Endothelial cell of umbilical vein (primary cell): ENCODE measurements around the gene DNMT1. TPM values are rescaled to one million over a fixed set of nuclear protein-coding genes. Genes with fewer than 3 reads are reported as not detected.

Experiments
- BruUV-seq: library from RNA; stranded (reverse); fragments of 400-500 nt; replicated peaks from 2 replicates; lab custom pipeline; 2021; lab: Mats Ljungman, UMichigan
- CTCF ChIA-PET: fragments of 300-600, 350-600 bp; sonication (Branson Sonifier 250); formaldehyde crosslinking; loops from one replicate; lab custom pipeline; 2021; ENCODE audit warnings: antibody characterized with exemption, inconsistent platforms; lab: Charles Lee
- POLR2A ChIA-PET: fragments of 300-600, 350-600 bp; sonication (Branson Sonifier 250); formaldehyde crosslinking; loops from one replicate; lab custom pipeline; 2021; ENCODE audit warnings: antibody characterized with exemption, inconsistent platforms; lab: Charles Lee
- DNase-seq: peaks from one replicate; pipeline ENCODE4 v3.0.0-alpha.2; 2011; ENCODE audit warnings: low read depth, low spot score
- FAIRE-seq: peaks from 2 replicates; lab custom pipeline; 2011; peaks lifted over from hg19 to GRCh38; lab: Jason Lieb, UNC
- H2AFZ ChIP-seq: 2 replicates; pipeline ENCODE4 v1.6.0; 2012; ENCODE audit warnings: low read depth, low read length, control low read depth, inconsistent platforms
- H3K27ac ChIP-seq: 2 replicates; pipeline ENCODE4 v1.5.1; 2011; ENCODE audit warnings: low read depth, mild to moderate bottlenecking, control low read depth, low read length, moderate library complexity; ENCODE audit not compliant: insufficient read depth
- H3K27me3 ChIP-seq, 2 experiments: 2 replicates each; pipeline versions ENCODE4 v1.6.0 to v1.6.1; 2011; ENCODE audit warnings: low read length in 2 of 2, mixed read lengths in 1 of 2; ENCODE audit not compliant: control insufficient read depth in 2 of 2, insufficient read depth in 2 of 2
- H3K36me3 ChIP-seq, 2 experiments: 2 replicates in 1 of 2; 3 replicates in 1 of 2; pipeline ENCODE4 v1.5.1; 2011; ENCODE audit warnings: low read length in 2 of 2, mild to moderate bottlenecking in 1 of 2, moderate library complexity in 1 of 2; ENCODE audit not compliant: control insufficient read depth in 2 of 2, insufficient read depth in 2 of 2; ENCODE audit errors: extremely low read depth in 1 of 2
- H3K4me1 ChIP-seq: 3 replicates; pipeline ENCODE4 v1.5.1; 2011; ENCODE audit warnings: mild to moderate bottlenecking, low read length; ENCODE audit not compliant: control insufficient read depth, insufficient read depth; ENCODE audit errors: extremely low read depth
- H3K4me2 ChIP-seq: 2 replicates; pipeline ENCODE4 v1.6.1; 2011; ENCODE audit warnings: low read length, control low read depth, mixed read lengths; ENCODE audit not compliant: insufficient read depth
- H3K4me3 ChIP-seq, 3 experiments: fragments of 200-600 bp in 1 of 3; sonication (generic), shearing (Covaris generic) in 1 of 3; replicated peaks in 1 of 3; 2 replicates each; pipeline ENCODE4 v1.5.1; 2011 to 2016; ENCODE audit warnings: control low read depth in 3 of 3, low read length in 3 of 3, mild to moderate bottlenecking in 2 of 3, inconsistent platforms in 1 of 3, low read depth in 1 of 3, moderate library complexity in 1 of 3; ENCODE audit not compliant: insufficient read depth in 1 of 3
- H3K79me2 ChIP-seq: 2 replicates; pipeline ENCODE4 v1.6.0; 2012; ENCODE audit warnings: low read length, inconsistent platforms; ENCODE audit not compliant: control insufficient read depth, insufficient read depth
- H3K9ac ChIP-seq: replicated peaks from 2 replicates; pipeline ENCODE3; 2011; ENCODE audit warnings: low read length, control low read depth; ENCODE audit not compliant: insufficient read depth; ENCODE audit errors: extremely low read depth
- H3K9me1 ChIP-seq: replicated peaks from 3 replicates; pipeline ENCODE4 v1.6.0; 2011; ENCODE audit warnings: mild to moderate bottlenecking, low read length; ENCODE audit not compliant: control insufficient read depth, insufficient read depth; ENCODE audit errors: extremely low read depth
- H3K9me3 ChIP-seq: replicated peaks from 2 replicates; pipeline ENCODE4 v1.5.1; 2012; ENCODE audit warnings: low read length, inconsistent platforms; ENCODE audit not compliant: control insufficient read depth, insufficient read depth
- H4K20me1 ChIP-seq: replicated peaks from 2 replicates; pipeline ENCODE3; 2011; ENCODE audit warnings: mild to moderate bottlenecking, low read length; ENCODE audit not compliant: control insufficient read depth, insufficient read depth; ENCODE audit errors: extremely low read depth
- EZH2 ChIP-seq: IDR thresholded peaks from 2 replicates; pipeline ENCODE4 v1.6.1; 2012; ENCODE audit warnings: borderline replicate concordance, low read depth, mild to moderate bottlenecking, moderate library complexity, low read length, inconsistent platforms; ENCODE audit not compliant: severe bottlenecking
- FOS ChIP-seq: IDR thresholded peaks from 2 replicates; pipeline ENCODE4 v1.6.1; 2011; ENCODE audit warnings: mild to moderate bottlenecking, low read length, moderate library complexity, borderline replicate concordance; ENCODE audit not compliant: insufficient read depth
- GATA2 ChIP-seq: IDR thresholded peaks from 2 replicates; pipeline ENCODE4 v1.7.0; 2011; ENCODE audit warnings: low read depth, mild to moderate bottlenecking, moderate library complexity, mixed read lengths, low read length; ENCODE audit not compliant: insufficient read length, insufficient read depth
- JUN ChIP-seq: IDR thresholded peaks from 2 replicates; pipeline ENCODE4 v1.6.1; 2011; ENCODE audit warnings: borderline replicate concordance, low read depth; ENCODE audit not compliant: insufficient read length, insufficient read depth
- MYC ChIP-seq: IDR thresholded peaks from one replicate; pipeline ENCODE4 v1.6.1; 2011; ENCODE audit warnings: mild to moderate bottlenecking, low read depth, low read length
- POLR2A ChIP-seq: IDR thresholded peaks from 2 replicates; pipeline ENCODE4 v1.6.1; 2012; ENCODE audit warnings: low read depth, mild to moderate bottlenecking, control low read depth, low read length
- POLR2AphosphoS5 ChIP-seq: IDR thresholded peaks from 2 replicates; pipeline ENCODE4 v1.6.1; 2012; ENCODE audit warnings: low read depth, mild to moderate bottlenecking, control low read depth, low read length, moderate library complexity; ENCODE audit not compliant: insufficient read depth
- dilution Hi-C: fragments of 300-500 bp; cut with MboI; formaldehyde crosslinking; loops from one replicate; pipeline ENCODE4 v1.15.0; 2019; ENCODE audit warnings: low sequenced_read_pairs; ENCODE audit not compliant: extremely low pct_ligation_motif_present
- intact Hi-C: fragments of 100-400 bp; cut with micrococcal nuclease; formaldehyde crosslinking; loops from one replicate; pipeline ENCODE4 v1.10.0; 2022
- polyA plus RNA-seq, 4 experiments: library from polyadenylated mRNA; depleted of rRNA in 3 of 4; stranded (reverse) in 3 of 4; unstranded in 1 of 4; fragments of >200 nt; gene quantifications; 2 replicates each; pipeline versions ENCODE4 v1.2.1 to v1.2.3, GENCODE V29; 2011 to 2012; ENCODE audit warnings: missing spikeins in 1 of 4
- total RNA-seq: library from RNA; stranded (reverse); gene quantifications from 2 replicates; pipeline ENCODE4 v1.2.3, GENCODE V29; 2021
- TF ChIP-seq, protein P1 (sequence below), 2 donors: IDR thresholded peaks; 1 replicate in 1 of 2; 2 replicates in 1 of 2; pipeline ENCODE4 v1.5.1; 2011; ENCODE audit warnings: low read length in 2 of 2, mild to moderate bottlenecking in 2 of 2, moderate library complexity in 2 of 2, control low read depth in 1 of 2, inconsistent platforms in 1 of 2, low read depth in 1 of 2; ENCODE audit not compliant: insufficient read depth in 1 of 2; ENCODE audit errors: extremely low read depth in 1 of 2
- TF ChIP-seq, protein P2 (sequence below): IDR thresholded peaks from 2 replicates; pipeline ENCODE4 v1.6.1; 2011; ENCODE audit not compliant: insufficient read depth, insufficient read length

Gene DNMT1
- total and polyA plus RNA-seq, 2 donors (not counting 3 experiments of a cell fraction or from before 2014, with no cell fraction given): 53.4 to 165 TPM

DNA sequence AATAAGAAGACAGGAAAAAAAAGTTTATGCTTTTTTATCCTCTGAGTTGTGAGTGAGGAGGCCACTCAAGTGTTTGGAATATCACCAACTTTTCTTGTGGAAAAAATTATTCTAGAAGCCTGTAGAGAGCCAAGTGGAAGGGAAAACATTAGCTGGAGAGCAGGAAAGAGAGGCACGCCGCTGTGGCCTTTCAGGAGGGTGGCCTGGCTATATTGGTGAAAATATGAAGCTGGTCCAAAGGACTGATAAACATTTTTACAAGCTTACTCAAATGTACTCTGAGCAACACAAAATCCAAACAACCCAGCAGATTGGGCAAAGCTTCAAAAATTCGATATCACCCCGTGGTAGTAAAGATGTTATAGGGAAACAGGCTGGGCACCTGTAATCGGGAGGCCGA lies 72.7 kb downstream of the DNMT1 start:
- Histone ChIP-seq H3K9ac (no peak overlapping the region), H4K20me1 (no peaks in the 10 kb centered on the region), H3K36me3 (peaks cover 0 to 7% of the 10 kb centered on the region in 2 experiments), H3K4me3 (no peak overlapping the region), H3K27me3 (no peaks in the 10 kb centered on the region), H3K4me1 (peaks cover 11% of the 10 kb centered on the region), H3K4me2 (no peak overlapping the region), H3K9me1 (no peaks in the 10 kb centered on the region), H3K79me2 (peaks cover 18% of the 10 kb centered on the region), H3K9me3 (no peaks in the 10 kb centered on the region), H2AFZ (no peak overlapping the region), H3K27ac (no peak overlapping the region)
- ChIA-PET POLR2A (no interaction called here), CTCF (interaction anchor here (0.9 to 1.8 kb wide), 4 partner anchors 8 to 128 kb away, joined by 3 to 7 read pairs (median 3); partner anchors contain the start of gene DNMT1)
- no peak for TF ChIP-seq FOS
- no peak for TF ChIP-seq JUN
- no peak for TF ChIP-seq EZH2
- TF ChIP-seq, protein P1, sequence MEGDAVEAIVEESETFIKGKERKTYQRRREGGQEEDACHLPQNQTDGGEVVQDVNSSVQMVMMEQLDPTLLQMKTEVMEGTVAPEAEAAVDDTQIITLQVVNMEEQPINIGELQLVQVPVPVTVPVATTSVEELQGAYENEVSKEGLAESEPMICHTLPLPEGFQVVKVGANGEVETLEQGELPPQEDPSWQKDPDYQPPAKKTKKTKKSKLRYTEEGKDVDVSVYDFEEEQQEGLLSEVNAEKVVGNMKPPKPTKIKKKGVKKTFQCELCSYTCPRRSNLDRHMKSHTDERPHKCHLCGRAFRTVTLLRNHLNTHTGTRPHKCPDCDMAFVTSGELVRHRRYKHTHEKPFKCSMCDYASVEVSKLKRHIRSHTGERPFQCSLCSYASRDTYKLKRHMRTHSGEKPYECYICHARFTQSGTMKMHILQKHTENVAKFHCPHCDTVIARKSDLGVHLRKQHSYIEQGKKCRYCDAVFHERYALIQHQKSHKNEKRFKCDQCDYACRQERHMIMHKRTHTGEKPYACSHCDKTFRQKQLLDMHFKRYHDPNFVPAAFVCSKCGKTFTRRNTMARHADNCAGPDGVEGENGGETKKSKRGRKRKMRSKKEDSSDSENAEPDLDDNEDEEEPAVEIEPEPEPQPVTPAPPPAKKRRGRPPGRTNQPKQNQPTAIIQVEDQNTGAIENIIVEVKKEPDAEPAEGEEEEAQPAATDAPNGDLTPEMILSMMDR (IDR thresholded peaks at IDR 0.05; ENCODE audit: extremely low read depth in 1 of 2, insufficient read depth in 1 of 2, low read depth in 1 of 2, low read length in 2 of 2): no peak
- TF ChIP-seq GATA2: no peak
- TF ChIP-seq MYC: no peak
- TF ChIP-seq, protein P2, sequence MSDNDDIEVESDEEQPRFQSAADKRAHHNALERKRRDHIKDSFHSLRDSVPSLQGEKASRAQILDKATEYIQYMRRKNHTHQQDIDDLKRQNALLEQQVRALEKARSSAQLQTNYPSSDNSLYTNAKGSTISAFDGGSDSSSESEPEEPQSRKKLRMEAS: no peak
- no peak for TF ChIP-seq POLR2A
- no peak for TF ChIP-seq POLR2AphosphoS5
- FAIRE-seq: no peak
- intact Hi-C loops (loop anchor here (5.0 kb wide), 1 partner anchor 260 kb away; the partner anchor contains the start of gene TYK2), dilution Hi-C loops (no loop called here)
- peak; percentile 44 for DNase-seq
- BruUV-seq: no TSS peak
